Astrocyte (in vitro differentiated cells and primary cell): ENCODE data around the gene NEU1. TPM values are rescaled to one million over a fixed set of nuclear protein-coding genes. Genes with fewer than 3 reads are reported as not detected.
A peak's percentile ranks its signal among the peaks of the same experiment; 100 is the strongest.

ENCODE experiments used
- DNase-seq: peaks from one replicate; pipeline ENCODE4 v3.0.0-alpha.2; 2010; ENCODE audit warnings: low read depth
- FAIRE-seq: peaks from 2 replicates; lab custom pipeline; 2011; peaks lifted over from hg19 to GRCh38; lab: Jason Lieb, UNC
- H2AFZ ChIP-seq: 2 replicates; pipeline ENCODE4 v1.6.0; 2012; ENCODE audit warnings: low read depth, low read length, inconsistent platforms
- H3K27ac ChIP-seq: 2 replicates; pipeline ENCODE4 v1.5.1; 2011; ENCODE audit warnings: low read depth, low read length, inconsistent platforms
- H3K27me3 ChIP-seq: 2 replicates; pipeline ENCODE4 v1.6.0; 2011; ENCODE audit warnings: low read length, inconsistent platforms; ENCODE audit not compliant: insufficient read depth
- H3K36me3 ChIP-seq: 2 replicates; pipeline ENCODE4 v1.5.1; 2011; ENCODE audit warnings: low read length, inconsistent platforms; ENCODE audit not compliant: insufficient read depth
- H3K4me1 ChIP-seq: 2 replicates; pipeline ENCODE4 v1.5.1; 2011; ENCODE audit warnings: low read length, inconsistent platforms; ENCODE audit not compliant: insufficient read depth
- H3K4me2 ChIP-seq: 2 replicates; pipeline ENCODE4 v1.6.0; 2012; ENCODE audit warnings: low read length, inconsistent platforms
- H3K4me3 ChIP-seq: 2 replicates; pipeline ENCODE4 v1.5.1; 2011; ENCODE audit warnings: low read depth, mild to moderate bottlenecking, low read length, inconsistent platforms; ENCODE audit not compliant: insufficient read depth
- H3K79me2 ChIP-seq: 2 replicates; pipeline ENCODE4 v1.6.0; 2012; ENCODE audit warnings: mild to moderate bottlenecking, low read length, inconsistent platforms; ENCODE audit not compliant: insufficient read depth
- H3K9ac ChIP-seq: 2 replicates; pipeline ENCODE4 v1.6.0; 2012; ENCODE audit warnings: mild to moderate bottlenecking, low read length, inconsistent platforms
- H3K9me3 ChIP-seq: 2 replicates; pipeline ENCODE4 v1.5.1; 2012; ENCODE audit warnings: low read depth, mild to moderate bottlenecking, low read length, inconsistent platforms; ENCODE audit not compliant: insufficient read depth
- H4K20me1 ChIP-seq: 2 replicates; pipeline ENCODE4 v1.6.0; 2012; ENCODE audit warnings: low read length, inconsistent platforms; ENCODE audit not compliant: insufficient read depth
- H3K27ac Mint-ChIP-seq: one replicate; pipeline ENCODE4 v1.8.0; 2021; ENCODE audit warnings: mild to moderate bottlenecking, mixed read lengths; ENCODE audit not compliant: unreplicated experiment
- H3K27me3 Mint-ChIP-seq: one replicate; pipeline ENCODE4 v1.8.0; 2021; ENCODE audit warnings: low read depth, mixed read lengths; ENCODE audit not compliant: unreplicated experiment
- H3K36me3 Mint-ChIP-seq: one replicate; pipeline ENCODE4 v1.8.0; 2021; ENCODE audit warnings: low read depth, mixed read lengths; ENCODE audit not compliant: unreplicated experiment
- H3K4me1 Mint-ChIP-seq: one replicate; pipeline ENCODE4 v1.8.0; 2021; ENCODE audit warnings: low read depth, mixed read lengths; ENCODE audit not compliant: unreplicated experiment
- H3K4me3 Mint-ChIP-seq: one replicate; pipeline ENCODE4 v1.8.0; 2021; ENCODE audit warnings: mild to moderate bottlenecking, moderate library complexity, mixed read lengths; ENCODE audit not compliant: unreplicated experiment
- H3K9me3 Mint-ChIP-seq: one replicate; pipeline ENCODE4 v1.8.0; 2021; ENCODE audit warnings: mild to moderate bottlenecking, mixed read lengths; ENCODE audit not compliant: unreplicated experiment
- EZH2 ChIP-seq: IDR thresholded peaks from 2 replicates; pipeline ENCODE4 v1.6.1; 2012; ENCODE audit warnings: mild to moderate bottlenecking, low read length, inconsistent platforms; ENCODE audit not compliant: insufficient read depth
- total RNA-seq: library from RNA; stranded (reverse); gene quantifications from 2 replicates; pipeline ENCODE4 v1.2.1, GENCODE V29; 2021
- TF ChIP-seq, protein P1 (sequence below): IDR thresholded peaks from 2 replicates; pipeline ENCODE4 v1.5.1; 2011; ENCODE audit warnings: low read depth, mild to moderate bottlenecking, inconsistent platforms, low read length, moderate library complexity; ENCODE audit not compliant: insufficient read depth

The NEU1 gene
- total RNA-seq, 1 donor from 2014 or later, result 47.3 TPM

DNA sequence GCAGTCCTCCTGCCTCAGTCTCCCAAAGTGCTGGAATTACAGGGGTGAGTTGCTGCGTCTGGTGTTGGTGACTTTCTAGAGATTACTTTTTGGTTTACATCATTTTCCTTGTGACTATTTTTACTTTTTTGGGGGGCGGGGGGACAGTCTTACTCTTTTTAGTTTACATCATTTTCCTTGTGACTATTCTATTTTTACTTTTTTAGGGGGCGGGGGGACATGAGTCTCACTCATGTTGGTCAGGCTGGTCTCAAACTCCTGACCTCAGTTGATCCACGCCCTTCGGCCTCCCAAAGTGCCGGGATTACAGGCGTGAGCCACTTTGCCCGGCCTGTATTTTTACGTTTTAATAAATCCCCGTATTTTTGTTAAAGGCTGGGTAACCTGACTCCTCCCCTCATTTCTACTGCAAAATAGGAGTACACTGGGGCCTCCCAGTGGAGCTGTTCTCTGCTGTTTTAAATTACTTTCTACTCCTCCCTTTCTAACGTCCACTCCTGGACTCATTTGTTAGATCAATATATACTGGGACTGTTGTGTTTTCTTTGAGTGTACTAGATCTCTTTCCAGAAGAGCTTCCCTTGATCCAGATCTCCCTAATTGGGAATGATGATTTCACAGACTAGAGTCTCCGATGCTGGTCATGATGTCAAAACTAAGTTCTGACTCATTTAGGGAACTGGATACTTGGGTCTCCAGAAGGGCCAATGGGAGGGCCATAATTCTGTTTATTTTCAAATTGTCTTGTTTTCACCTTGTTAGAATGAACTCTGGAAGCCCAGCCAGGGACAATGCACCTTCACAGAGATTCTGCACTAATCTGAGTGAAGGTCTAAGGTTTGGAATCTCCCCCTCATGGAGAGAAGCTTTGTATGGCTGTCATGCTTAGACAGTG is 25.9 kb downstream of the NEU1 start:
- Mint-ChIP-seq H3K27ac (peak overlapping the region; percentile 75), H3K9me3 (no peaks in the 10 kb centered on the region), H3K4me3 (peak overlapping the region; percentile 97), H3K4me1 (peaks cover 14% of the 10 kb centered on the region), H3K27me3 (no peaks in the 10 kb centered on the region), H3K36me3 (peaks cover 36% of the 10 kb centered on the region)
- Histone ChIP-seq H3K9ac (peak overlapping the region; percentile 91), H3K9me3 (no peaks in the 10 kb centered on the region), H3K36me3 (peaks cover 36% of the 10 kb centered on the region), H2AFZ (no peak overlapping the region), H3K27me3 (no peaks in the 10 kb centered on the region), H3K79me2 (peaks cover 52% of the 10 kb centered on the region), H3K4me1 (peaks cover 29% of the 10 kb centered on the region), H3K4me3 (peak overlapping the region; percentile 93), H3K4me2 (peak overlapping the region; percentile 100), H3K27ac (peak overlapping the region; percentile 54), H4K20me1 (peaks cover 57% of the 10 kb centered on the region)
- no peak for DNase-seq
- TF ChIP-seq, protein P1, sequence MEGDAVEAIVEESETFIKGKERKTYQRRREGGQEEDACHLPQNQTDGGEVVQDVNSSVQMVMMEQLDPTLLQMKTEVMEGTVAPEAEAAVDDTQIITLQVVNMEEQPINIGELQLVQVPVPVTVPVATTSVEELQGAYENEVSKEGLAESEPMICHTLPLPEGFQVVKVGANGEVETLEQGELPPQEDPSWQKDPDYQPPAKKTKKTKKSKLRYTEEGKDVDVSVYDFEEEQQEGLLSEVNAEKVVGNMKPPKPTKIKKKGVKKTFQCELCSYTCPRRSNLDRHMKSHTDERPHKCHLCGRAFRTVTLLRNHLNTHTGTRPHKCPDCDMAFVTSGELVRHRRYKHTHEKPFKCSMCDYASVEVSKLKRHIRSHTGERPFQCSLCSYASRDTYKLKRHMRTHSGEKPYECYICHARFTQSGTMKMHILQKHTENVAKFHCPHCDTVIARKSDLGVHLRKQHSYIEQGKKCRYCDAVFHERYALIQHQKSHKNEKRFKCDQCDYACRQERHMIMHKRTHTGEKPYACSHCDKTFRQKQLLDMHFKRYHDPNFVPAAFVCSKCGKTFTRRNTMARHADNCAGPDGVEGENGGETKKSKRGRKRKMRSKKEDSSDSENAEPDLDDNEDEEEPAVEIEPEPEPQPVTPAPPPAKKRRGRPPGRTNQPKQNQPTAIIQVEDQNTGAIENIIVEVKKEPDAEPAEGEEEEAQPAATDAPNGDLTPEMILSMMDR, result no peak
- no peak for TF ChIP-seq EZH2
- FAIRE-seq, result no peak

DNA sequence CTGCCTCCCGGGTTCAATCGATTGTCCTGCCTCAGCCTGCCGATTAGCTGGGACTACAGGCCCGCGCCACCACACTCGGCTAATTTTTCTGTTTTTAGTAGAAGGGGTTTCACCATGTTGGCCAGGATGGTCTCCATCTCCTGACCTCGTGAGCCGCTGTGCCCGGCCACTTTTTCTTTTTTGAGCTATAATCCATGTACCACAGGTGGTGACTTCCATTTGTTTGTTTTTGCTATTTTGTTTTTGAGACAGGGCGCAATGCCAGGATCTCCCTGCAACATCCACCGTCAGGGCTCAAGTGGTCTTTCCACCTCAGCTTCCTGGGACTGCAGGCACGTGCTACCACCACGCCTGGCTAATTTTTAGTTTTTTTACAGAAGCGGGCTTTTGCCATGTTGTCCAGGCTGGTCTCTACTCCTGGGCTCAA is 26.6 kb downstream of the NEU1 start:
- H3K79me2 ChIP-seq, result peaks cover 59% of the 10 kb centered on the region

More for the DNA sequence above, 26.6 kb downstream of the NEU1 start:
- H3K9me3 ChIP-seq, result no peaks in the 10 kb centered on the region
- Mint-ChIP-seq H3K36me3 (peaks cover 36% of the 10 kb centered on the region), H3K4me1 (peaks cover 15% of the 10 kb centered on the region), H3K9me3 (no peaks in the 10 kb centered on the region), H3K27me3 (no peaks in the 10 kb centered on the region), H3K4me3 (peak overlapping the region; percentile 97), H3K27ac (peak overlapping the region; percentile 75)
- H3K27me3 ChIP-seq, result no peaks in the 10 kb centered on the region
- H3K4me2 ChIP-seq, result peak overlapping the region; percentile 100
- DNase-seq (no peak), FAIRE-seq (no peak)
- peaks cover 54% of the 10 kb centered on the region for H4K20me1 ChIP-seq
- TF ChIP-seq EZH2, result no peak
- TF ChIP-seq, protein P1, result no peak
- H2AFZ ChIP-seq, result no peak overlapping the region
- peaks cover 36% of the 10 kb centered on the region for H3K36me3 ChIP-seq
- peak overlapping the region; percentile 91 for H3K9ac ChIP-seq
- peaks cover 30% of the 10 kb centered on the region for H3K4me1 ChIP-seq
- peak overlapping the region; percentile 54 for H3K27ac ChIP-seq
- peak overlapping the region; percentile 93 for H3K4me3 ChIP-seq
